ENCODE measurements around the gene CHPF2. TPM values are rescaled to one million over a fixed set of nuclear protein-coding genes. Genes with fewer than 3 reads are reported as not detected.

The CHPF2 gene
- total RNA-seq, 2 donors from 2014 or later: 36.2 to 42.7 TPM

- Histone ChIP-seq H3K9me3 (no peaks in the 10 kb centered on the region), H3K4me1 (peaks cover 8% of the 10 kb centered on the region), H3K9ac (ENCODE audit: low read depth in 2 of 2, low read length in 2 of 2) (no peak overlapping the region), H3K27me3 (peaks cover 9% of the 10 kb centered on the region), H3K27ac (no peak overlapping the region), H3K4me3 (no peak overlapping the region), H3K36me3 (no peaks in the 10 kb centered on the region)
- intact Hi-C loops (cut with DNase I): loop anchor here (5.0 to 10.0 kb wide), 2 partner anchors 62 to 116 kb away; no protein-coding TSS in a partner anchor
- no peak for DNase-seq
- TF ChIP-seq CTCF (IDR thresholded peaks at IDR 0.05): no peak
Observed at GRCh38 chr7:151240536-151240935, 8.3 kb downstream of the CHPF2 start.

GRCh38 chr7:151240942-151241754 lies 8.9 kb downstream of the CHPF2 start:
- TF ChIP-seq CTCF (IDR thresholded peaks at IDR 0.05): no peak
- intact Hi-C loops (cut with DNase I): loop anchor here (5.0 to 10.0 kb wide), 2 partner anchors 61 to 116 kb away; no protein-coding TSS in a partner anchor
- no peak for DNase-seq
- H3K36me3 ChIP-seq: no peaks in the 10 kb centered on the region
- no peaks in the 10 kb centered on the region for H3K9me3 ChIP-seq
- H3K9ac ChIP-seq (ENCODE audit: low read depth in 2 of 2, low read length in 2 of 2): no peak overlapping the region
- peaks cover 8% of the 10 kb centered on the region for H3K4me1 ChIP-seq
- peaks cover 16% of the 10 kb centered on the region for H3K27me3 ChIP-seq
- H3K27ac ChIP-seq: no peak overlapping the region
- no peak overlapping the region for H3K4me3 ChIP-seq

DNA sequence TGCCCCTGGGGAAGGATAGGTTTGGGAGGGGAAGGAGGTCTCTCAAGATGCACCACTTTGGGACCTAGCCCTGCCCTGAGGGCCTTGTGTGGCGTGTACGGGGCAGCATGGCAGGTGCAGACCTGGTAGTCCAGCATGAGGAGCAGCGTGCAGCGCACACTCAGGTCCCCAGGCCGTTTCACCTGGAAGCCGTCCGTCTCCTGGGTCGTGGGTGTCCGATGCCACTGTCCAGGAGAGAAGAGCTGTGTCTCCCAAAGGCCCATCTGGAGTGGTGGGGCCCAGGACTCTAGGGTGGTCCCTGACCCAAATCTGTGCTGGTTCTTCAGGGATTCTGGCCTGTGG lies 9.4 kb downstream of the CHPF2 start:
- Histone ChIP-seq H3K9me3 (no peaks in the 10 kb centered on the region), H3K27me3 (peaks cover 21% of the 10 kb centered on the region), H3K4me3 (no peak overlapping the region), H3K4me1 (peaks cover 8% of the 10 kb centered on the region), H3K27ac (no peak overlapping the region), H3K9ac (ENCODE audit: low read depth in 2 of 2, low read length in 2 of 2) (no peak overlapping the region), H3K36me3 (no peaks in the 10 kb centered on the region)
- DNase-seq: no peak
- intact Hi-C loops (cut with DNase I): loop anchor here (5.0 to 10.0 kb wide), 2 partner anchors 61 to 117 kb away; no protein-coding TSS in a partner anchor
- TF ChIP-seq CTCF (IDR thresholded peaks at IDR 0.05): no peak

DNA sequence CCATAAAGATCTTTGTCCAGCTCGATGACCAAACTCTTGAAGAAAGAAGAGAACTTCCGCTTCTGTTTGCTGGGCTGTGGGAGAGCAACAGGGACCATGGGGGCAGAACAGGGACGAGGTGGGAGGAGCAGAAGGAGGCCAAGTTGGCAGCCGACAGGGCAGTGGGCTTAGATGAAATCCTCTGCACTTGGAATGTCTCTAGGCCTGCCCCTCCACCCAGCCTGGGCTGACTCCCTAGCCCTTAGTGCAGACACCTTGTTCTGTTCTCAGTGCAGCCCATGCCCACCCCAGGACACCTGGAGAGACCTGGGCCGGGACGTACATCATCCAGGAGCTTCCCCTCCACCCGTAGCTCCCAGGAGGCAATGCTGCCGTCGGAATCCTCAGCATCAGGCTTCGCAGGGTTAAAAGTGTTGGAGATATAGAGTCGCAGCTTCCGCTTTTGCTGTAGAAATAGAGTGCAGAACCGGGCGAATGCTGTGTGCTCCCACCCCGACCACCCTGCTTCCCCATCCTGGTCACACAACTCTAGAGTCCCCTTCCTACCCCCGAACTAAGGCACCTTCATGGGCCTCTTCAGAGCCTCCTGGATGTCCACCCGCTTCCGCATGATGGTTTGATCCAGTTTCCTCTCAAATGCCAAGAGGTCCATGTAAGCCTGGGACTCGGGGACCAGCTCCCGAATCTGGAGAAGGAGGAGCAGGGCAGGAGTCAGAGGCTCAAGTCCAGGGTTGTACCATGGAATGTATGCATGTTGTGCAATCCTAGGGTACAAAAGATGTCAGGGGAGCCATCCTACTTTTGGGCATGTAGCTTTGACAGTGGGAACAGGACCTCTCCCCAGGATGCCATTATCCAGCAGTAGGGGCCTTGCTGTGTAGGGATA lies 10.1 kb downstream of the CHPF2 start:
- Histone ChIP-seq H3K27me3 (peaks cover 27% of the 10 kb centered on the region), H3K9ac (ENCODE audit: low read depth in 2 of 2, low read length in 2 of 2) (no peak overlapping the region), H3K4me1 (peaks cover 8% of the 10 kb centered on the region), H3K36me3 (no peaks in the 10 kb centered on the region), H3K9me3 (no peaks in the 10 kb centered on the region), H3K27ac (no peak overlapping the region), H3K4me3 (no peak overlapping the region)
- intact Hi-C loops (cut with DNase I): loop anchor here (5.0 to 10.0 kb wide), 2 partner anchors 60 to 118 kb away; no protein-coding TSS in a partner anchor
- TF ChIP-seq CTCF (IDR thresholded peaks at IDR 0.05): no peak
- no peak for DNase-seq

- Histone ChIP-seq H3K27me3 (peaks cover 32% of the 10 kb centered on the region), H3K9me3 (no peaks in the 10 kb centered on the region), H3K4me1 (peaks cover 8% of the 10 kb centered on the region), H3K36me3 (no peaks in the 10 kb centered on the region), H3K27ac (no peak overlapping the region), H3K9ac (ENCODE audit: low read depth in 2 of 2, low read length in 2 of 2) (peak overlapping the region in 1 of 2 donors; percentile 9), H3K4me3 (no peak overlapping the region)
- no peak for TF ChIP-seq CTCF (IDR thresholded peaks at IDR 0.05)
- DNase-seq: no peak
- intact Hi-C loops (cut with DNase I): loop anchor here (5.0 to 10.0 kb wide), 2 partner anchors 59 to 118 kb away; no protein-coding TSS in a partner anchor
Observed at GRCh38 chr7:151243045-151243349, 10.7 kb downstream of the CHPF2 start.

Data from colonic mucosa (tissue), 4 donors.